OCI-LY1 (cell line): Measurements from ENCODE around the gene CATSPERD.

Experiments used
- EZH2 ChIP-seq: fragments of 200-600 bp; sonication (generic), shearing (Covaris generic); IDR thresholded peaks from 2 replicates; pipeline ENCODE4 v1.8.0; 2017; ENCODE audit warnings: borderline replicate concordance, mixed run types, mild to moderate bottlenecking, antibody characterized with exemption, low read length, moderate library complexity, mixed read lengths
- TF ChIP-seq, protein P1 (sequence below): fragments of 200-600 bp; sonication (generic), shearing (Covaris generic); IDR thresholded peaks from 2 replicates; pipeline ENCODE4 v1.5.1; 2017; ENCODE audit warnings: mild to moderate bottlenecking, antibody characterized with exemption, low read length, moderate library complexity, mixed read lengths

DNA sequence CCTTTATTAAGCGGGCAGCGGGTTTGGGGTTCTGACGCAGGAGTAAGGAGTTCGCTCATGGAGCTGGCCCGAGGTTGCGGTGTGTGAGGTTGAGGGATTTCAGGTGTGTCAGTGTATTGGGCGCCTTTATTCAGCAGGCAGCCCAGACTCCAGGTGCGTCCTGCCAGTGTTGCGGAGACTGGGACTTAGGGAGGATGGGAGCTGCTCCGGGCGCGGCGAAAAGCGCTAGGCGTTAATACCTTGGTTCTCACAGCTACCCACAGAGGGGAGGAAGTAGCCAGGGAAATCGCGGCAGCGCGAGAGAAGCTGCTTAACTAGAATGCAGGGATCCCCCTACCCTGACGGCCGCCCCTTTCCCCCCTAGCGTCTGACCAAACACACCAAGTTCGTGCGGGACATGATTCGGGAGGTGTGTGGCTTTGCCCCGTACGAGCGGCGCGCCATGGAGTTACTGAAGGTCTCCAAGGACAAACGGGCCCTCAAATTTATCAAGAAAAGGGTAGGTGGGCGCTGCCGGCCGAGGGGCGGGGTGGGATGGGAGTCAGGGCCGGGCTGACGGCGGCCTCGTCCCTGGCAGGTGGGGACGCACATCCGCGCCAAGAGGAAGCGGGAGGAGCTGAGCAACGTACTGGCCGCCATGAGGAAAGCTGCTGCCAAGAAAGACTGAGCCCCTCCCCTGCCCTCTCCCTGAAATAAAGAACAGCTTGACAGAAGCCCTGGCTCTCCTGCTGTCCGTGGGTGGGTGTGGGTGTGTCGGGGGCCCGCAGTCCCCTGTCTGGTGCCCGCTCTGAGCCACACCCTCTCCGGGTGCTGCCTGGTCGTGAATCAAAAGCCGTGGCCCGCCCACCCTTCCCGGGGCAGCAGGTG lies 29.2 kb upstream of the CATSPERD start:
- TF ChIP-seq EZH2: no peak
- TF ChIP-seq, protein P1, sequence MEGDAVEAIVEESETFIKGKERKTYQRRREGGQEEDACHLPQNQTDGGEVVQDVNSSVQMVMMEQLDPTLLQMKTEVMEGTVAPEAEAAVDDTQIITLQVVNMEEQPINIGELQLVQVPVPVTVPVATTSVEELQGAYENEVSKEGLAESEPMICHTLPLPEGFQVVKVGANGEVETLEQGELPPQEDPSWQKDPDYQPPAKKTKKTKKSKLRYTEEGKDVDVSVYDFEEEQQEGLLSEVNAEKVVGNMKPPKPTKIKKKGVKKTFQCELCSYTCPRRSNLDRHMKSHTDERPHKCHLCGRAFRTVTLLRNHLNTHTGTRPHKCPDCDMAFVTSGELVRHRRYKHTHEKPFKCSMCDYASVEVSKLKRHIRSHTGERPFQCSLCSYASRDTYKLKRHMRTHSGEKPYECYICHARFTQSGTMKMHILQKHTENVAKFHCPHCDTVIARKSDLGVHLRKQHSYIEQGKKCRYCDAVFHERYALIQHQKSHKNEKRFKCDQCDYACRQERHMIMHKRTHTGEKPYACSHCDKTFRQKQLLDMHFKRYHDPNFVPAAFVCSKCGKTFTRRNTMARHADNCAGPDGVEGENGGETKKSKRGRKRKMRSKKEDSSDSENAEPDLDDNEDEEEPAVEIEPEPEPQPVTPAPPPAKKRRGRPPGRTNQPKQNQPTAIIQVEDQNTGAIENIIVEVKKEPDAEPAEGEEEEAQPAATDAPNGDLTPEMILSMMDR: no peak
